BLaER1 (cell line): ENCODE results near the gene PHLPP2.
"Not testable (repeated sequence)": the region's sequence is repeated elsewhere in the genome, so short reads cannot be mapped to it uniquely, and the experiment has no call there.

Experiments used
- H3K27ac ChIP-seq: shearing (Covaris generic); formaldehyde crosslinking; 2 replicates; pipeline ENCODE4 v1.8.1; 2022
- H3K27me3 ChIP-seq: shearing (Covaris generic); formaldehyde crosslinking; 2 replicates; pipeline ENCODE4 v1.8.1; 2022
- H3K36me3 ChIP-seq: shearing (Covaris generic); formaldehyde crosslinking; 2 replicates; pipeline ENCODE4 v1.8.1; 2022
- H3K4me1 ChIP-seq: shearing (Covaris generic); formaldehyde crosslinking; 2 replicates; pipeline ENCODE4 v1.8.1; 2022
- H3K4me2 ChIP-seq: shearing (Covaris generic); formaldehyde crosslinking; 2 replicates; pipeline ENCODE4 v1.8.1; 2022
- H3K4me3 ChIP-seq: shearing (Covaris generic); formaldehyde crosslinking; 2 replicates; pipeline ENCODE4 v1.8.1; 2022
- H3K9ac ChIP-seq: shearing (Covaris generic); formaldehyde crosslinking; 2 replicates; pipeline ENCODE4 v1.8.1; 2022
- H3K9me3 ChIP-seq: shearing (Covaris generic); formaldehyde crosslinking; 2 replicates; pipeline ENCODE4 v1.8.1; 2022
- H4K20me1 ChIP-seq: shearing (Covaris generic); formaldehyde crosslinking; 2 replicates; pipeline ENCODE4 v1.8.1; 2022
- Cebpa-rat ChIP-seq: shearing (Covaris generic); IDR thresholded peaks from 2 replicates; pipeline ENCODE4 v1.8.1; 2022

PHLPP2 gene

GRCh38 chr16:71627731-71628181, 96.7 kb downstream of the PHLPP2 start:
- no peak for TF ChIP-seq Cebpa-rat
- Histone ChIP-seq H3K36me3 (no peaks in the 10 kb centered on the region), H4K20me1 (no peaks in the 10 kb centered on the region), H3K4me1 (peaks cover 13% of the 10 kb centered on the region), H3K4me2 (no peak overlapping the region), H3K4me3 (no peak overlapping the region), H3K9me3 (peaks cover 11% of the 10 kb centered on the region), H3K9ac (no peak overlapping the region), H3K27ac (no peak overlapping the region), H3K27me3 (no peaks in the 10 kb centered on the region)

GRCh38 chr16:71626858-71627213, 97.7 kb downstream of the PHLPP2 start:
- Histone ChIP-seq H3K27ac (no peak overlapping the region), H3K9me3 (peaks cover 11% of the 10 kb centered on the region), H3K4me2 (no peak overlapping the region), H3K36me3 (no peaks in the 10 kb centered on the region), H4K20me1 (no peaks in the 10 kb centered on the region), H3K4me3 (no peak overlapping the region), H3K4me1 (peaks cover 19% of the 10 kb centered on the region), H3K27me3 (no peaks in the 10 kb centered on the region), H3K9ac (no peak overlapping the region)
- no peak for TF ChIP-seq Cebpa-rat

GRCh38 chr16:71626018-71626857, 98.3 kb downstream of the PHLPP2 start, which contains the start of gene MARVELD3:
TSS of gene MARVELD3 (plus strand) at chr16:71626184. CDS start at chr16:71626230, 46 bp downstream.
- Histone ChIP-seq H3K36me3 (no peaks in the 10 kb centered on the region), H3K27me3 (no peaks in the 10 kb centered on the region), H3K9me3 (peaks cover 11% of the 10 kb centered on the region), H3K4me3 (no peak within 1 kb of the TSS), H3K4me1 (peaks cover 19% of the 10 kb centered on the region), H3K9ac (no peak within 1 kb of the TSS), H3K4me2 (no peak within 1 kb of the TSS), H4K20me1 (no peaks in the 10 kb centered on the region), H3K27ac (no peak within 1 kb of the TSS)
- TF ChIP-seq Cebpa-rat = no peak

GRCh38 chr16:71625113-71625850, 99.2 kb downstream of the PHLPP2 start:
- Histone ChIP-seq H4K20me1 (no peaks in the 10 kb centered on the region), H3K27me3 (no peaks in the 10 kb centered on the region), H3K4me1 (peaks cover 19% of the 10 kb centered on the region), H3K4me3 (no peak overlapping the region), H3K9me3 (peaks cover 11% of the 10 kb centered on the region), H3K27ac (no peak overlapping the region), H3K4me2 (no peak overlapping the region), H3K9ac (no peak overlapping the region), H3K36me3 (no peaks in the 10 kb centered on the region)
- TF ChIP-seq Cebpa-rat = no peak

- Histone ChIP-seq H4K20me1 (no peaks in the 10 kb centered on the region), H3K4me2 (no peak overlapping the region), H3K4me1 (peaks cover 9% of the 10 kb centered on the region), H3K9me3 (peaks cover 11% of the 10 kb centered on the region), H3K36me3 (no peaks in the 10 kb centered on the region), H3K4me3 (no peak overlapping the region), H3K9ac (no peak overlapping the region), H3K27ac (no peak overlapping the region), H3K27me3 (no peaks in the 10 kb centered on the region)
- TF ChIP-seq Cebpa-rat = no peak
Measured at GRCh38 chr16:71623597-71623996, 100.9 kb downstream of the PHLPP2 start.

GRCh38 chr16:71622088-71622487, 102.4 kb downstream of the PHLPP2 start:
- H4K20me1 ChIP-seq = no peaks in the 10 kb centered on the region
- no peak overlapping the region for H3K4me2 ChIP-seq
- no peak overlapping the region for H3K27ac ChIP-seq

GRCh38 chr16:71618429-71618828, 106.1 kb downstream of the PHLPP2 start:
- H3K4me3 ChIP-seq = no peak overlapping the region
- no peaks in the 10 kb centered on the region for H3K36me3 ChIP-seq
- no peak overlapping the region for H3K4me2 ChIP-seq
- H3K9me3 ChIP-seq = no peaks in the 10 kb centered on the region
- no peak overlapping the region for H3K27ac ChIP-seq
- no peaks in the 10 kb centered on the region for H4K20me1 ChIP-seq
- H3K4me1 ChIP-seq = peaks cover 6% of the 10 kb centered on the region
- H3K9ac ChIP-seq = no peak overlapping the region
- no peaks in the 10 kb centered on the region for H3K27me3 ChIP-seq
- TF ChIP-seq Cebpa-rat = no peak

More at GRCh38 chr16:71622088-71622487, 102.4 kb downstream of the PHLPP2 start:
- TF ChIP-seq Cebpa-rat = no peak
- Histone ChIP-seq H3K4me3 (no peak overlapping the region), H3K36me3 (no peaks in the 10 kb centered on the region), H3K27me3 (no peaks in the 10 kb centered on the region), H3K9me3 (peaks cover 11% of the 10 kb centered on the region), H3K9ac (no peak overlapping the region), H3K4me1 (peaks cover 6% of the 10 kb centered on the region)

- not testable (repeated sequence) for H4K20me1 ChIP-seq, H3K9ac ChIP-seq
Measured at GRCh38 chr16:71614956-71615355, 109.5 kb downstream of the PHLPP2 start.

GRCh38 chr16:71610936-71611871, 113.3 kb downstream of the PHLPP2 start:
- no peaks in the 10 kb centered on the region for H3K4me1 ChIP-seq
- no peak overlapping the region for H3K9ac ChIP-seq
- H3K27ac ChIP-seq = no peak overlapping the region
- H3K4me2 ChIP-seq = peak overlapping the region; percentile 37
- H3K27me3 ChIP-seq = no peaks in the 10 kb centered on the region
- TF ChIP-seq Cebpa-rat = no peak
- H3K9me3 ChIP-seq = no peaks in the 10 kb centered on the region
- no peaks in the 10 kb centered on the region for H4K20me1 ChIP-seq
- no peak overlapping the region for H3K4me3 ChIP-seq
- no peaks in the 10 kb centered on the region for H3K36me3 ChIP-seq

More at GRCh38 chr16:71614956-71615355, 109.5 kb downstream of the PHLPP2 start:
- H3K9me3 ChIP-seq, H3K4me3 ChIP-seq, H3K4me1 ChIP-seq, H3K4me2 ChIP-seq, H3K27ac ChIP-seq, H3K36me3 ChIP-seq, H3K27me3 ChIP-seq: not testable (repeated sequence)
